ENCODE data around the gene MUSTN1.

Gene MUSTN1

DNA sequence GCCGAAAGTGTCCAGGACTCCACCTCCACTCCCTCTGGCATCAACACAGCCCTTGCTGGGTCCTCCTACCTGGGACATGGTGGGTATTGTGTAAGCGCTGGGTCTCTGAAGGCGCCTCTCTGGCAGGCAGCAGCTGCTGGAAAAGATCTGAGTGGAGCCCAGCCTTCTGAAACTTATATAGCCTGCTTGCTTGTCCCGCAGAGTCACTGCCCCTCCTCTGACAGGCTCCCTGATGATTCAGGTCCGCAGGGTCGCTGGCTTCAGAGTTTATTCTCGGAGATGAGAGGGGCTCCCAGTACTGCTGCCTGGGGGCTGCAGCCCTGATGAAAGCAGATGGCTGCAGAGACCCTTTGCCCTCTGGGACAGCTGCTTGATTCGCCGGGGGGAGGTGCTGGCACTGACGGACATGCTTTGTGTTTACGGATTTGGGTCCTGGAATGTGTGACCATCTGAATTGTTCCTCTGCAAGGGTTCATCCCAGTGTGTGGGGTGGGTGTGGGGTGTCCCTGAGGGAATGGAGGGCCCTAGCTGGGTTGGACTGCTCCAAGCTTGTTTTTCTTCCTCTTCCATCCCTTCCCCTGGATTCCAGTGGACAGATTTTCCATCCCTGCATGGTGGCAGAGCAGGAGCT lies at the start of gene MUSTN1:
Gene MUSTN1 (minus strand): TSS at position 149 of the 631 bp plus-strand sequence. CDS start 71 bp downstream, at position 78.
- DNase-seq (ENCODE audit: low spot score) = no peak

DNA sequence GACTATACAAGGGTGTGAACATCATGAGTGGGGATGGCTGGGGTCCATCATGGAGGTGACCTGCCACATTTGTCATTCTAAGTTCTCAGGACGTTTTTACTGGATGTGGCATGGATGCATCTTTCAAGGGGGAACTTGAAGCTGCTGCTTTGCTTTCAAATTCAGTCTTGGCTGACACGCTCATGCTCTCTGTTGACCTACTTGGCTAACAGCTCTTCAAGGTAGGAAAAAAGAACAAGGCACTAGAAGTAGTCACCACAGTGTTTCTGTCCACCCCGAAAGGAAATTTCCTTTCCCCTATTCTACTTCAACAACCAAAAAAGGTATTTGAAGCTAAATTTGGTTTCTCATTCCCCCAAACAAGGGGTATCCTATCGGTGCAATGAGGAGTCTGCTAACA lies 47.6 kb upstream of the MUSTN1 start:
- DNase-seq (ENCODE audit: low spot score) = no peak

DNA sequence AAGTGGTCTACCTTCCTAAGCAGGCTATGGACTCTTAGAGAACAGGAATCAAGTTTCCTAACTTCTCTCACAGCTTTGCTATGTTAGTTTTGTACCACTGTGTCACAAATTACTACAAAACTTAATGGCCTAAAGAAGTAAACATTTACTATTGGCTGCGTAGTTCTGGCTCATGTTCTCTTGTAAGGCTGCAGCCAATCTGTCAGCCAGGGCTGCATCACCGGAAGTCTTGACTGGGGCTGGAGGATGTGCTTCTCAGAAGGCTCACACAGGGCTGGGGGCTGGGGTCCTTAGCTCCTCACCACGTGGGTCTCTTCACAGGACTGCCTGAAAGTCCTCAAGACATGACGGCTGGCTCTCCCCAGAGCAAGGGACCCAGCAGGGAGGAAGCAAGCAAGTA lies 47.1 kb upstream of the MUSTN1 start:
- DNase-seq (ENCODE audit: low spot score) = no peak

DNA sequence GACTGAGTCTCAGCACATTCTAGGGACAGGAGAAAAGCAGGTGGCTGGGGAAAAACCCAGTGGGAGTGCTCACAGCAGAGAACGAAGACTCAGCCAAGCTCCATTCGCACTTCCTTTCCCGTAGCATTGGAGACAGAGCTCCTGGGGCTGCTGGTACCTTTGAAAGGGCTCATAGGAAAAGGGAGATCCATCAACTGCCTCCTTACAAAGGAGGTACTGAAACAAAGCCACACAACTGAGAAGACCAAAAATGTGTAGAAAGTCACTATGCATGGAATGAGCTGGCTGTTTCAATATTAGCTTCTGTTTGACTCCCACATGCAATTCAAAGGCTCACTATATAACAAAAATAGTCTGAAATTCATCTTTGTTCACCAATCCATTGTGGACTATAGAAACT lies 45.7 kb upstream of the MUSTN1 start:
- no peak for DNase-seq (ENCODE audit: low spot score)

DNA sequence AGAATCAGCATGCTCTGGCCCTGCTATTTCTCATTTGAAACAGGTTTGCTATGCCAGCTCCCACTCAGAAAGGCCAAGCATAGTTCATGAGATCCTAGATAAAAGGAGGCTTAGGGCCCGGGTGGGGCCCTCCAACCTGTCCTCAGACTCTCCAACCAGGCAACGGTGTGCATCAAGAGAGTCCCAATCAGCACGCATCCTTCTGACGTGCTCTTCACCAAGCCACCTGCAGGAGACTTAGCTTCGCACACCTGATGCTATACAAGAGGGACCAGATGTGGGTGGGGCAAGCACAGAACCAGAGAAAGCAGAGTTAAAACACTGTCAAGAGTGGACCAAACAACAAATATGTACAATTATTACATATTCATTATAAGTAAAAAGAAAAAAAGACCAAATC lies 45.2 kb upstream of the MUSTN1 start:
- DNase-seq (ENCODE audit: low spot score) = no peak

DNA sequence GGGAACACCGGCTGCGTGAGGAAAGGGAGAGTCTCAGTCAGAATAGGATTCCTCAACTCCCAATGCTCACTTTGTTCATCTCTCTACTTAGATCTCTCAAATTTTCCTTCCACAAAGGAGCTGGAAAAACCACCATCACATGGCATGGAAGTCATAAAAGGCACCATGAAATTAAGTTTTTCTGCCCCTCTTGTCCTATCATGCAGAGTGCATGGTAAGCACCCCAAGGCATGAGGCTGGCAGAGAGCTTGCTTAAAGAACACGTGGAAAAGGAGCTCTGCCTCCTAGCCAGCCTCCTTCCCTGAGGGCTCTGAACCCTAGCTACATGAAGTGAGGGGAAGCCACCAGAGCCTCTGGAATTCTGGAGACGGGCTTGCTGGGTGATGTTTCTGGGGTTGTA lies 44.8 kb upstream of the MUSTN1 start:
- DNase-seq (ENCODE audit: low spot score) = no peak

DNA sequence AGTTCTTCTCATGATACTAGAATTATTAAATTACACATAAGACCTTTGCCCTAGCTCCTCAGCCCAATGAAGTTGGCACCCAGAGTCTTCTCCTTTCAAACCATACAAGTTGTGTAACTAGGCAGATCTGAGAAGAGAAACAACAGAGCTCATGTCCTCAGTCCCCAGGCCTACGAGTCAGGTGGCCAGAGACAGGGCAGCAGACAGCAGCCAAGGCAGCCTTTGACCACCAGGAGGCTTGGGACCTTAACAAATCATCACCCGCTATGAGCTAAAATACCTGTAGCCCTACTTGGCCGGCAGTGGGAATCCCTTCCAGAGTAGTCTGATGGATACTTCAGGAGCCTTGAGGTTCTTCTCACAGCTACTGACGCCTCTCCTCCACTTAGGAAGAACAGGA lies 44.3 kb upstream of the MUSTN1 start:
- no peak for DNase-seq (ENCODE audit: low spot score)

DNA sequence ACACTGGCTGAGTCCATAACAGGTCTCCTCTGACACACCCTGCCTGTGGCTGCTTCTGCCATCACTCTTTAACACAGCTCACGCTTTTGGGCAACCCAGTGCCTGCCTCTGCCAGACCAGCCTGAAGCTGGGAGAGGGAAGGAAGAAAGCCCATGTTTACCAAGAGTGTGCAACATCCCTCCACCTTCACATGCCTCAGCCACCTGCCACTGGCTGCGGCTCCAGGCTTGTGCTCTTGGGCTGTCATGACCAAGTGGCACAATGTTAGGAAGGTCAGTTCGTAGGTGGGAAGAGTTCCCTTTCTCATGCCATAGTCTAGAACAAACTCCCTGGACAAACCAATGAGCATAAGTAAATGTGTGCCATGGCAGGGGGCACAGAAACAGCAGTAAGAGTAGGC lies 42.3 kb upstream of the MUSTN1 start:
- no peak for DNase-seq (ENCODE audit: low spot score)

DNA sequence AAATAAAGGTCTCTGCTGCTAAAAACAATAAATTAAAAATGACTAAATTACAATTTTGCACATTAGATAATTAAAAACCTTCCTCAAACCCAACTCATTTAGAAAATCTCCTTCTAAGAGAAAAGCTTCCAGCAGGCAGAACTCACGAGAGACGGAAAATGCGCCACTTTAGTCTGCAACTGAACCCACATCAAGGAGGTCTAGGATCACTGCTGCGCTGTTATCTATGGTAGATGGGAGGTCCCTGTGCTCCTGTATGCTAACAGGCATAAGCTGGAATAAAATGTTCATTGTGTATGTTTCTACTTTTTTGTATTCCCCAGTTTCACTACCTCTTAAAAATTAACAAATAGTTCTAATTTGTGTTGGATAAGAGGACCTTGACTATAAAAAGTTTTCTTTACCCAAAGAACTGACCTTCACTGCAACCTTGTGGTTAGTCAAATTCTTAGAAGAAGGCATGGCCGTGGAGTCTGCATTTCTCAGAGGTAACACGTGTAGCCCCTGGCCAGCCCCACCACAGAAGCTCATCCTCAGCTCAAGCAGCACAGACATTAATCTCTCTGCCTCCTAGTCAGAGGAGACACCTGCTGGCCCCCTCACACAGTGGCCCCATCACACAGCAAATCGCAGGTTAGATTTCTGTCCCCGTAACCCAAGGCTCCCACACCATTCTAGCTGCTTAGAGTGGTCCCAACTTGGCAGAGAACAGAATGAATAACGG lies 40.2 kb upstream of the MUSTN1 start:
- DNase-seq (ENCODE audit: low spot score) = no peak

DNA sequence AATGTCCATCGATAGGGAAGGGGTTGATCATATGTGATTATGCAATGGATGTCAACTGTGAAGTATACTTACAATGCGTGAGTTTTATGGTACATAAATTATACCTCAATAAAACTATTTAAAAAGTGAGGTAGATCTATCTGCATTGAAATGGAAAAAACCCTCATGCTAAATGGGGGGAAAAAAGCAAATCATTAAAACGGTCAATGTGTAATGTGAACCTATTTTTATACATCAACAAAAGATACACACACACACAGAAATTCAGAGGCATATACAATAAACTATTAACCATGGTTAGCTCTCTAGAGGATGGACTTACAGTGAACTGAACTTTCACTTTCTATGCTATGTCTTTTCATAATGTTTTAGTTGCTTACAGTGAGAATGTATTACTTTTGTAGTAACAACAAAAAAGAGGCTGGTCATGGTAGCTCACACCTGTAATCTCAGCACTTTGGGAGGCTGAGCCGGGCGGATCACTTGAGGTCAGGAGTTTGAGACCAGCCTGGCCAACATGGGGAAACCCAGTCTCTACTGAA lies 39.4 kb upstream of the MUSTN1 start:
- no peak for DNase-seq (ENCODE audit: low spot score)

DNA sequence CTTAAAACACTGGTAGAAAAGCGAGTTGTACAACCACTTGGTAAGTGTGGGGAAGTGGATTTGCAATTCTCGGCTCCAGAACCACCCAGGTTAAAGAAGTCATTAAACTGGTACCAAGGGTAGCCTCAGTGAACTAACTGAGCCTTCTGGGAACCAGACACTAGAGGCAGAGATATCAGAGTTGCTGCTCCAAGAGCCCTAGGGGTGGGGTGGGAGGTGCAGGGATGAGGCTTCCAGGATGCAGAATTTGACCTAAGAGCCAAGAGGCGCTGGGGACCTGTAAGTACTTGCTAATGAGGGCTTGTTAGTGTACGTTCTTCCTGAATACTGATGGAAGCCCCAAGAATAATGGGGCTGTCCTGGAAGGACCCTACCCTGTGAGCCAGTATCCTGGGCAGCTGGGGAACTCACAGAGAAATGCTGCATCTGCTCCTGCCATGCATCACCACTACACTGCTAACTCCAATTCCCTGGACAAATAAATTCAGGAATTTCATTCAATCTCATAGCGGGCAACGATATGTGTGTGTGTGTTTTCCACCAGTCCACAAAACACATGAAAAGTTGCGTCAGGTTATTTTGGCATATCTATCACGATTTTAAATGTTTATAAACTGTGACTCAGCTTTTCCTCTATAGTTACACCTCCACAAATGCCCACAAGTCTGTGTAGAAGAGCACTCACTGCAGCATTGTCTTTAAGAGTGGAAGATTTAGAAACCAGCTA lies 38.8 kb upstream of the MUSTN1 start:
- no peak for DNase-seq (ENCODE audit: low spot score)

DNA sequence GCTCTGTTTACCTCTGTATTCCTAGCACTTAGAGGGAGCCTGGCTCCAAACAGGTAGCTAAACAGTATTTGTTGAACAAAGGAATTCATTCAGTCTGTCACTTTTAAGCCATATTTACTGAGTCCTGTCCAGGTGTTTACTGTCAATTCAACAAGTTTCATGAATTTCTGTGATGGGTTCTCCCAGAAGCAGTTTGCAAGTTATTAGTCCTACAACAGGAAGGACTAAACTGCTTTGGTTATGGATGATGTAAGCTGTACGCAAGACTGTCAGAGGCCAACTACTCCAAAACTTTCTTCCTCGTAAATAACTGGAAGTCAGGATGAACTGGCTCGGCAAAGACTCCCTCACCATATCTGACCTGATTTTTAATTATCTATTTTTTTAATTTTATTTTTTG lies 37.4 kb upstream of the MUSTN1 start:
- DNase-seq (ENCODE audit: low spot score) = no peak

DNA sequence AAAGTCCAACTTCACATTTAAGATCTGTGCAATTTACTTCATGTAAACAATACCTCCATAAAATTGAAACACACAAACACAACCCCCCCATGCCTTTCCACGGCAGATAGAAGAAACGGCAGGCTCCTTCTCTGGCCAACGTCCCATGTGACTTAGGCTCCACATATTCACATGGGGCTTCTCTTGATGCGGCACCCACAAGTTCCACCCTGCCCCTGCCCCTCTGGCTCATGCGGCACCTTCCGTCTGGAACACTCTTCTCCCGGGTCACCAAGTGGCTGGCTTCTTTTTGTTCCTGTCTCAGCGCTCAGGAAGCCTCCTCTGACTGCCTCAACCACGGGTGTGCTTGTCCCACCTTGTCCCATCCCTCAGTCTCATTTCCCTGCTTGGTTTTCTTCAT lies 36.9 kb upstream of the MUSTN1 start:
- no peak for DNase-seq (ENCODE audit: low spot score)

DNA sequence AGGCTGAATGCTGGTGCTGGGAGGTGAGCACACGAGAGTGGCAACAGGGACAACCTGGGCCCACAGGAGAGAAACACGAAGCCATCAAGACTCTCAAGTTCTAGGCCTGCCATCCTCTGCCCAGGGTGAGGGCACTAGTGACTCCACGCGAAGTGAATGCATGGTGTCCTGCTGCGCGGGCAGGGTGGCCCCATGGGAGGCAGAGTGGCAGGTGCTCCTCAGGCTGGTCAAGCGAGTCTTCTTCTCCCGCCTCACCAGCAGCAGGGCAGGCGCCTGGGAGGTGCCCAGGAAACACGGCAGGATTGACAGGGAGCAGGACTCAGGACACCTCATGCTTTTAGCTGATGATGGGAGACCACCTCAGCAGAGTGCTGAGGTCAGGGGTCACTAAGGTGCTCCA lies 35.7 kb upstream of the MUSTN1 start:
- DNase-seq (ENCODE audit: low spot score) = no peak

DNA sequence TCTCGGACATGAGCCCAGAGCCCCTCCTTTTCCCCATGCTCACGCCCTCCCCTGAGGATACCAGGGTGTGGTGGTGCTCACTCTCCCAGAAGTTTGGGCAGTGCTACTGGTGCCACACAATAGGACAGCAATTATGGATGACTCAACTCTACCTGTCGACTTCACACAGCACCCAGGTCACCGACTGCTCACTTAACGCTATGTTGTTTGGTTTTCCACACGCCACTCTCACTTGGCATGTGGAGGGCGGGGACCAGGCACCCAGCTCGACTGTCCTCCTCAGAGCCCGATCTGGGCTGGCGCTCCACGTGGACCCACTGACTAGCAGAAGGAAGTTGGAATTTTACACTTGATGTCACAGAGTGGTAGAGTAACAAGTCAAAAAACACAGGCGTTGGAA lies 31.6 kb upstream of the MUSTN1 start:
- no peak for DNase-seq (ENCODE audit: low spot score)

DNA sequence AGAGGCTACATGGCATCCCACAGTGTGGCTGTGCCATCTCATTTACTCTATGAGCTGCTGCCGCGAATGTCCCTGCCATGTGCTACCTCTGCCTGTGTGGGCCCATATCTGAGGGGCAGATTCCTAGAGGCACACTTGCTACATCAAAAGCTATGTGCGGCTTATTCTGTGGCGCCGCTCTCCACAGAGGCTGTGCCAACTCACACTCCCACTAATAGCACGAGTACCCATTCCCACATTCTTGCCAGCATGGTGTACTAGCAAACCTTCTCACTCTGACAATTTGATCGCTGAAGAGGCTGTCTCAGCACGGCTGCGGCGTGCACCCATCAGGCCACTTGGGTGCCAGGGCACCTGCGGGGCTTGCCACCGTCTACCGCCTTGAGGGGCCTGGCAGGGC lies 31.2 kb upstream of the MUSTN1 start:
- DNase-seq (ENCODE audit: low spot score) = no peak

DNA sequence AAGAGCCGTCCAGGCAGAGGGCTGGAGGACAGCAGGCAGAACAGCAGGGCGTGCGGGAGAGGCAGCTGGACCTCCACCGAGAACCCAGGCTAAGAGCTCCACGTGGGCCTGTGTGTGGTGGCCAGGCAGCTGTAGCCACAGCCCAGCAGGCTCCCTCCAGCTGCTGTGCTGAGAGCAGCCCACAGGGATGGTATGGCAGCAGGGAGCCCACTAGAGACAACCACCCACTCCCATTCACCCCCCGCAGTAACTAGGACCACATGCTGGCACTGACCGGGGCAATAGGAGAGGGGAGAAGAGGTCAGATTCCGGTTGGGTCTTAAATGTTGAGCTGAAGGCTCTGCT lies 25.6 kb upstream of the MUSTN1 start:
- no peak for DNase-seq (ENCODE audit: low spot score)

DNA sequence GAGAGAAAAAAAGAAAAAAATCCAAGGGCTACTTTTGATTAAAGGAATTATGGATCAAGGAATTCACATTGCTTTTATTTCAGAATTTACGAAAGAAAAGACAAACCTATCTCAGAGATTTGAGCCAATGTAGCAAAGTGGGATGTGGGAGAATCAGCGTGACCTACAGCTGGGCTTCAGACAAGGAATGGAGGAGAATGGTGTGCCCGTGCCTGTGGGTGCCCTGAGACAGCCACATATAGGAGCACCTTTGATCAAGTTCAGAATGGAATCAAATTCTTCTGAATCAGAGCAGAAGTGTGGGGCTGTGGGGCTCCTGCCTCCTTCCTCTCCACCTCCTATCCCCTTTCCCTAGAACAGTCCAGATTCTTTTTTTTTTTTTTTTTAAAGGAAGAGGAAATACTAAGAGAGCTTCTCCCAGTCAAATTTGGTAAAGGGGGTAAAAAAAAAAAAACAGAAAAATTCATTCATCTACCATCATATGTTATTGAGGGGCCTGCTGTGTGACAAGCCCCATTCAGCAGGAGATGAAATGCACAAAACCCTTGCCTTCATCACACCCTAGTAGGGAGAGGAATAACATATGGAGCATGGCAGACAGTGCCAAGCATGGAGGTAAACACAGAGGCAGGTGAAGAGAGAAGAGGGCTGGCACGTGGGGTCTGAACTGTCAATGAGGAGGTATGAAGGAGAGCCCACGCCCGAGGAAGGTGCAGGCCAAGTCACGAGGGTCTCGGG lies 25.0 kb upstream of the MUSTN1 start:
- no peak for DNase-seq (ENCODE audit: low spot score)

DNA sequence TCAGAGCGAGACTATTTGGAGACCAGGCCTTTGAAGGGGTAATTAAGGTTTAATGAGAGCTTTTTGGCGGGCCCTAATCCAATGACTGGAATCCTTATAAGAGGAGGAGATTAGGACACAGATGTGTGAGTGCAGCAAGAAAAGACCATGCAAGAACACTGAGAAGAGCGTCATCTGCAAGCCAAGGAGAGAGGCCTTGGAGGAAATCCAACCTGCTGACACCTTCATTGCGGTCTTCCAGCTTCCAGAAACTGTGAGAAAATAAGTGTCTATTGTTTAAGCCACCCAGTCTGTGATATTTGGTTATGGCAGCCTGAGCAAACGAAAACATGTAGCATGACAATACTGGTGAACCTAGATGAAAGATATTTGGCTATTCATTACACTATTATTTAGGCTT lies 23.0 kb upstream of the MUSTN1 start:
- DNase-seq (ENCODE audit: low spot score) = no peak

DNA sequence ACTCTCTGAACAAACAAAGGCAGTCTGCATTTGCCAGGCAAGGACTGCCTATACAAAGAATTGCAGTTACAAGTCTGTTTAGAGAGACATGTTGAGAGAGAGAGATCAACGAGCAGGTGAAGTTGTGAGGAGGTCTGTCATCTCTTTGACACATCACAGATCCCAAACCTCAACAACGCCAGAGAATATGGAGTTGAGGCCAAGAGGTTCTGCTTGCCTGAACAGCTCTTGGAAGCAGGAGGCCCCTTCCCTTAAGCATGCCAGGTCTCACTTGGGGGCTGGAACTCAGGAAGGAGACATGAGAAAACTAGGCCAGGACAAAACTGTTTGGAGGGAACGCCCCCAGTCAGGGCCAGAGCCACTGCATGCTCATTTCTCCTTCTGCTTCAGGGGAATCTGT lies 22.3 kb upstream of the MUSTN1 start:
- DNase-seq (ENCODE audit: low spot score) = no peak

DNA sequence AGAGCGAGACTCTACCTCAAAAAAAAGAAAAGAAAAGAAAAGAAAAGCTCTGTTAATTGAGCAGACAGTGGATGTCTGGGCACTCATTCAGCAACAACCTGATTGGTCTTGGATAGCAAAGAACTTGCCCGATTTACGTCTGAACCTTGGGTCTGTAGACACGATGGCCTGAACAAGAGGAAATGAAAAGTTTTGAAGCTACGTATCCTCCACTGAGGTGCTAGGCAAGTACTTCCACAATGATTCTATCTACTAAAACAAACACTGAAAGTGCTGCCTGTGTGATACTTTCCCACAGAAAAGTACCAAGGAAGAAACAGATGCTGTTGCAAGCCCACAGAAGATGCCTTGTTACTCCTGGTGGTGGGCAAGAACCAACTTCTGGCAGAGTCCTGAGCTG lies 21.8 kb upstream of the MUSTN1 start:
- DNase-seq (ENCODE audit: low spot score) = no peak

DNA sequence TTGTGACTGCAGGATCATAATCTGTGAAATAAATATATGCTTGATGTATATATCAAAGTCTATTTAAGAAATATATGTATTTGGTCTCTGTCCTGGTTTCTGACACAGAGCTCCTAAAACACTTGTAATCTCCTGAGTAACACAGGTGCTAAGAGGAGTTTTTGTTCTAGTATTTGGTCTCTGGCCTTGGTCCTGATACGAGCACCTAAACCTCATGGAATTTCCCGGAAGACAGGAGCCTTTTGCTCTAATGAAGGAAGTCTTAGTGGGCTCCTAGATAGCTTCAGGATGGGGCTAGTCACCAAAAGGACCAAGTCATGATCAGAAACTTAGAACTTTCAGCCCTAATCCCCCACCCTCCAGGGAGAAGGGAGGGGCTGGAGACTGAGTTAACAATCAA lies 19.2 kb upstream of the MUSTN1 start:
- no peak for DNase-seq (ENCODE audit: low spot score)

DNA sequence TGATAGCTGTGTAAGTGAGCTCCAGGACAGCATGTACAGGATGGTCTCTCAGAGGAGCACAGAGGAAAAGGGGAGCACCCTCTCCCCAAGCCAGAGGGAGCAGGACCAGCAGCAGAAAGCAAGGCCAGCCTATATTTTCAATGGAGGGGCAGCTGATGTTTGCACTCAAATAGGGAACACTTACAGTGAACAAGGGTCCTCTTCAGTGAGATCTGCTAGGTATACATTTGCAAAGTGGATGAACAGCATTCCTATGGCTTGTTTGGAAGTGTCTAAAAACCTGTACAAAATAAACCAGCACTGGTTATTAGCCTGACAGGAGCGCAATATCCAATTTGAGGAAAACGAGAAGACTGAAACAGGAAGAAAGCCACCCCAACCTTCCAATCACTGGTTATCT lies 17.6 kb upstream of the MUSTN1 start:
- no peak for DNase-seq (ENCODE audit: low spot score)

Measured in HuH-7.5 (cell line).